ENCODE measurements around the gene CLEC4C. TPM values are rescaled to one million over a fixed set of nuclear protein-coding genes. Genes with fewer than 3 reads are reported as not detected.

CLEC4C gene, protein sequence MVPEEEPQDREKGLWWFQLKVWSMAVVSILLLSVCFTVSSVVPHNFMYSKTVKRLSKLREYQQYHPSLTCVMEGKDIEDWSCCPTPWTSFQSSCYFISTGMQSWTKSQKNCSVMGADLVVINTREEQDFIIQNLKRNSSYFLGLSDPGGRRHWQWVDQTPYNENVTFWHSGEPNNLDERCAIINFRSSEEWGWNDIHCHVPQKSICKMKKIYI
- not detected in 2 replicates for total RNA-seq

GRCh38 chr12:7747246-7747645 lies at the start of gene CLEC4C:
Gene CLEC4C, minus strand, starts transcription at chr12:7747375. Its CDS starts 27 bp downstream, at chr12:7747348.

DNA sequence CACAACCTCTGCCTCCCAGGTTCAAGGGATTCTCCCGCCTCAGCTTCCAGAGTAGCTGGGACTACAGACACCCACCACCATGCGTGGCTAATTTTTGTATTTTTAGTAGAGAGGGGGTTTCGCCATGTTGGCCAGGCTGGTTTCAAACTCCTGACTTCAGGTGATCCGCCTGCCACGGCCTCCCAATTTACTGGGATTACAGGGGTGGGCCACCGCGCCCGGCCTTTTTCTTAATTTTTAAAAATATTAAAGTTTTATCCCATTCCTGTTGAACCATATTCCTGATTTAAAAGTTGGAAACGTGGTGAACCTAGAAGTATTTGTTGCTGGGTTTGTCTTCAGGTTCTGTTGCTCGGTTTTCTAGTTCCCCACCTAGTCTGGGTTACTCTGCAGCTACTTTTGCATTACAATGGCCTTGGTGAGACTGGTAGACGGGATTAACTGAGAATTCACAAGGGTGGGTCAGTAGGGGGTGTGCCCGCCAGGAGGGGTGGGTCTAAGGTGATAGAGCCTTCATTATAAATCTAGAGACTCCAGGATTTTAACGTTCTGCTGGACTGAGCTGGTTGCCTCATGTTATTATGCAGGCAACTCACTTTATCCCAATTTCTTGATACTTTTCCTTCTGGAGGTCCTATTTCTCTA lies 41.8 kb upstream of the CLEC4C start, which contains the start of gene NANOG:
NANOG (plus strand) TSS at position 519 of the 645 bp plus-strand sequence. CDS start 213 bp downstream, outside the sequence.

GRCh38 chr12:7711133-7711532 lies 36.0 kb downstream of the CLEC4C start, which contains the start of gene DPPA3:
Gene DPPA3, plus strand, starts transcription at chr12:7711433. Its CDS starts 138 bp downstream, at chr12:7711571.

DNA sequence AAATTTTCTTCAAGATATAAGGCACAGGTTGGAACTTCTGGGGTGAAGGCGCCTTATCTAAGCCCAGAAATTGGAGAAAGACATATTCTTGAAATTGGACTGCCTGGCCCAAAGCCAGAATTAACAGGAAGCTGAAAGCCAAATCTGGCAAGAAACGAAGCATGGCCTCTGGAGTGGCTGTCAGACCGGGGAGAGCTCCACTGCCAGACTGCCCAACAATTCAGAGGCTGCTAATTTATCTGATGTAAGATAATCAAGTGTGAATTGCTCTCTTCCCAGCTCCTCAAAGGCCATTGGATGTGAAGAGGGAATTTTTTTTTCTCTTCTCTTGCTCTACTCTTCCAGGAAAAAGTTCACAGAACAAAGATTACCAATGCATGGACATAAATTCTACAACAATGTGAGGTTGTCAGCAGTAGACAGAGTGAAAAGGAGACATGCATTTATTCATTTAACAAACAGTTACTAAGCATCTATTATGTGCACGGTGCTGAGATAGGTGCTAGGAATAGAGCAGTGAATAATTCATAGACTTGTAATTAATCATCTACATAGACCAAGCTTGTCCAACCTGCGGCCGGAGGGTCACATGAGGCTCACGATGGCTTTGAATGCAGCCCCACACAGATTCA lies 51.5 kb downstream of the CLEC4C start, which contains the start of gene GDF3:
GDF3 (minus strand) TSS at position 210 of the 632 bp plus-strand sequence; CDS start at position 163, 47 bp downstream.

Other genes starting within 250 kb of the CLEC4C start
- not detected in 2 replicates for gene CD163, start 243.6 kb downstream of the CLEC4C start, total RNA-seq
- not detected in 2 replicates for gene APOBEC1, start 81.5 kb downstream of the CLEC4C start, total RNA-seq
- 0.67 and 0.74 TPM in 2 replicates for gene GDF3, start 51.6 kb downstream of the CLEC4C start, total RNA-seq
- not detected in 2 replicates for gene DPPA3, start 35.9 kb downstream of the CLEC4C start, total RNA-seq
- gene NANOGNB, start 17.8 kb upstream of the CLEC4C start, total RNA-seq: not detected in 2 replicates
- not detected in 2 replicates for gene NANOG, start 42.0 kb upstream of the CLEC4C start, total RNA-seq
- gene SLC2A14, start 125.5 kb upstream of the CLEC4C start, total RNA-seq: not detected in 2 replicates
- gene SLC2A3, start 188.8 kb upstream of the CLEC4C start, total RNA-seq: 13.1 and 13.2 TPM in 2 replicates

Data from mammary microvascular endothelial cell (primary cell).